HG03558 (cell line): Measurements from ENCODE around the gene WDFY4.

Source experiments
- ATAC-seq: cut with Tn5 transposase; IDR thresholded peaks from one replicate; pipeline ENCODE4 v1.9.1; 2021; ENCODE audit warnings: moderate number of reproducible peaks; ENCODE audit not compliant: unreplicated experiment; ENCODE audit errors: extremely low read depth

The WDFY4 gene

DNA sequence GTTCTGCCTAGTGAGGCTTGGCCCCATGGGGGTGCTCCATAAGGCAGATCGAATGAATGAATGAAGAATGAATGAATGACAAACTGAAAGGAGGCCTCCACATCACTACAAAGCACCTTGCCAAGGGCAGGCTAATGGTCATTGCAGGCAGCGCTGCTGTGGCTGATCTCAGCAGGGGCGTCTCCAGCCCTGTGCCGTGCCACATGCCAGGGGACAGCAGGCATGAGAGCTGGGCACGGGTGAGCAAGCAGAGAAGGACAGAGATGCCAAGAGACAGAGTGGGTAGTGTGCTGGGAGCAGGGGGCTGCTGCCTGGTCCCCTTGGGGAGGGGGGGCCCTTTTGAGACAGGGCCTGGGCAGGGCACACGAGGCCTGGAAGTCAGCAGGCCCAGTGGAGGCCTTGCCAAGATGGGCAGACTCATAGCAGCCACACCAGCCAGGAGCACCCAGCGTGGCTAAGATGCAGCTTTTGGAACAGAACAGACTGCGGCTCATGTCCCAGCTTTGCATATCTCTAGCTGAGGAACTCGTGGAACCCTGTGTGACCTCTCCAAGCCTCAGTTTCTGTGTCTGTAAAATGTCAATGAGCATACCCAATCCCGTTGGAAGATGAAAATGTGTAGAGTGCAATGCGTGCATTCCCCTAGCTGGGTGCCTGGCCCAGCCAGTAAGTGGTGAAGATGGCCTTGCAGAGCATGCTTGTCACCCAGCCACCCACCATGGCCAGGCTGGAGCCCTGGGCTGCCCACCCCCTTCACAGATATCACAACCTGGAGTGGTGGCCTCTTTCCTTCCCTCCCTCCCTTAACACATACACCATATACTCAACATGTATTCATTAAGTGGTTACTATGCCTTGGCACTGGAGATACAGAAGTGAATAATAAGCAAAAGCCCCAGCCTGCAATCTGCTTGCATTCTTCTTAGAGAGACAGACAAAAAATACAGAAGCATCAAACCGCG, 316.0 kb downstream of the WDFY4 start:
- ATAC-seq, result no peak

DNA sequence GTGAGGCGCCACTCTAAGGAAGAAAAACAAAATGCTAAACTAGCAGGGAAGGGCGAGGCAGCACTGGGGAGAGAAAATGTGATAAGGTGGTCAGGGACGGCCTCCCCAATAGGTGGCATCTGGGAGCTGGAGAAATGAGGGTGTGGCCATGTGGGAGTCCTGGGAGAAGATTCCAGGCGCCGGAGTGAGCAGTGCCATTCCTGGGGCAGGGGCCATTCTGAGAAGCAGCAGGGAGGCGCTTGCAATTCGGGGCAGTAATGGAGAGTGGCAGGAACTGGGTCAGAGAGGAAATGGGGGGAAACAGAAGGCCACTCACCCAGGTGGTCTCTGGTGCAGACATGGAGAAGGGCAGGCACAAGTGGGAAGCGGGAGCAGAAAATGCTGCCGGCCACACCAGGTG, 316.7 kb downstream of the WDFY4 start:
- no peak for ATAC-seq

DNA sequence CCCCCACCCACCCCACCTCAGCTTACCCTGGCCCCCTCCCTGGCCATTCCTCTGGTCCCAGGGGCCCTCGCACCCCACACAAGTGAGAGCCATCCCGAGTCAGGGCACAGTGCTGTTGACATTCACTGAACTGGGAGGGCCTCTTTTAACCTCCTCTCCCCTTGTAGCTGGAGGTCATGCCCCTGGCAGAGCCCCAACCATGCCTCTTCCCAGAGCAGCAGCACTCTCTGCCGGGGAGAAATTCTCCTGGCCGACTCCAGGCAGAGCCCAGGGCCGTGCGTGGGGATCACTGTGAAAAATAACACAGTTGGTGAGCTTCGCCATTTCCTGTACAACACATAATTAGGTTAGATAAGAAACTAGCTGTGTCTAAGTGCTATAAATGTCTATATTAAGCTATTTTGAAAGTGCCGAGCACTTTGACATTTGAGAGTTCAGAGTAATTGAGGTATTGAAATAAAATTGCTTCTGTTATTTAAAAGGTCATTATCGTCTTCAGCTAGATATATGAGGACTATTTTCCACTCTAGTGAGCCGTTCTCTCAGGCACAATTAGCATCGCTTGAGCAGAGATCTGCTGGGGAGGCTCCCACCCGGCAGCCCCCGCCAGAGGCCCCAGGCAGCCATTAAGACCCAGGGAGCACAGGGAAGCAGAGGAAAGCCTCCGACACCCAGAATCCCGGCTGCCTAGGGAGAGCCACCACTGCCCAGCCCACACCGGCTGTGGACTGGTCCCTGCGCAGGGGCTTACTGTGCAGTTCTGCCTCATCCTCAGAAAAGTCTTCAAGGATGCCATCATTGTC, 317.4 kb downstream of the WDFY4 start:
- no peak for ATAC-seq

DNA sequence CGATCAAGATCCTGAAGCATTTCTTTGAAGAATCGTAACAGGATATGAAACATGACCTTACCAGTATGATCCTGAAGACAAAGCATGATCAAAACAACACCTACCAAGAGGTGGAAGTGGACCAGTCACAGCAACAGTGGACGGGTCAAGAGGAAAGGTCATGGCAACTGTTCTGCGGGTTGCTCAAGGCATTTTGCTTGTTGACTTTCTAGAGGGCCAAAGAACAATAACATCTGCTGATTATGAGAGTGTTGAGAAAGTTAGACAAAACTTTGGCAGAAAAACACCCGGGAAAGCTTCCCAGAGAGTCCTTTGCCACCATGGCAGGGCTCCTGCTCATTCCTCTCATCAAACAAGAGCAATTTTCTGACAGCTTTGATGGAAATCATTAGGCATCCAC, 320.6 kb downstream of the WDFY4 start:
- ATAC-seq, result no peak

DNA sequence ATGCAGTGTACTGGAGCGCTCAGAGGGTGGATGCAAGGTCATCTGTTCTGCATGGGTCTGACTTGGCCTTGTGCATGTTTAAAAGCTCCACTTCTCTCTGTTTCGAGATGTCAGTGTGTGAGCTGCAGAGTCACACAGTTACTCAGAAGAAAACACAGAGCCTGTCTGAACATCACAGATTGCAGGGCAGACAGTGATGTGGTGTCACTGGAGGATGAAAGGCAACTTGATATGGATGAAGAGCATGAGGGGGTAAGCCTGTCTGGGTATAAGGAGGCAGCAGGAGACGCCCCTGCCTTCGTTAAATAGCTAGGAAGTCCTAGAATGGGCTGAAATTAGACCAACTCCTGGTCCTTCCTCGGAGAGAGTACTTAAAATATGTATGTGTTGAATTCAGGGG, 322.5 kb downstream of the WDFY4 start:
- no peak for ATAC-seq

DNA sequence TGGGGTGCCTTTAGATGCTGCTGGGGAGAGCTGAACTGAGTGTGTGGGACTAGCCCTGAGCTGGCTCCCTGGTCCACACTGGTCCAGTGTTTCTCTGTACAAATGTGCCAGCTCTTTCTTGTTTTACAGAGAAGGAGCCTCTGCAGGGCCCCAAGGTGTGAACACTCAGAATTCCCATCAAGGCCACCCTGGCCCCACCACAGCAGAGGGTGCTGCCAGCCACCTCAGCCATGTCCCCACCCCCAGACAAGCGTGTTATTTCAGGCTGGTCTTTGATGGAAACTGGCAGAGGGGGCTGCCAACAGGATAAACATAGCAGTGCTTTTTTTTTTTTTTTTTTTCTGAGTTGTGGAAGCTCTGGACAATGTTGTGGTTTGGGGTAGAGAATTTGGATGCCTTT, 323.4 kb downstream of the WDFY4 start:
- ATAC-seq, result no peak

DNA sequence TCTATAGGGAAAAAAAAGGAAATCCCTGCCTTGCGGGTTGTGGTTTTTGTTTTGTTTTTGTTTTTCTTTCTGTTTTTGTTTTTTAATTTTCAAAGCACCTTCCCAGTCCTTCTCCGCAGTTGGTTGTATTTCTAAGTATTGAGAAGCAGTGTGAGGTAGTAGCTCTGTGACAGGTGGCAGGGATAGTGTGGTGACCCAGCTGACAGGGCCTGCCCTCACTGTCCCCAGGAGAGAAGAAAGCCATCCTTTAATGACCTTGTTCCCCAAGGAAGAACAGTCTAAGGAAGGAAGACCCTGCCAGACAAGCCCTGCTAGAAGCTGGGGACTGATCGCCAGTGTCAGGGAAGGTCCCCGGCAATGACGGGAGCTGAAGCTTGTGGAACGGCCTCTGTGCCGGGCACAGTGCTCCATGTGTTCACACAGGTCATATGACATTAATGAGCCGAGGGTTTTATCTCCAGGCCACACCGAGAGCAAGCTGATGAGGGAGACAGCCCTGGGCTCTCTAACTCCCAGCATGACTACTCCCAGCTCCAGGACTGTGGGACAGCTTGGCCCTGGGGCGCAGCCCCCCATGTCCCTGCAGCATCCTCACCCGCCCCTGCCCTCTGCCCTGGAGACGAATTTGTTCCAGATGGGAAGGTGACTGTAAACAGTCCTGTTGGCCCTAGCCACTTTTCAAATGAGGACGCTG, 324.0 kb downstream of the WDFY4 start:
- ATAC-seq, result no peak

DNA sequence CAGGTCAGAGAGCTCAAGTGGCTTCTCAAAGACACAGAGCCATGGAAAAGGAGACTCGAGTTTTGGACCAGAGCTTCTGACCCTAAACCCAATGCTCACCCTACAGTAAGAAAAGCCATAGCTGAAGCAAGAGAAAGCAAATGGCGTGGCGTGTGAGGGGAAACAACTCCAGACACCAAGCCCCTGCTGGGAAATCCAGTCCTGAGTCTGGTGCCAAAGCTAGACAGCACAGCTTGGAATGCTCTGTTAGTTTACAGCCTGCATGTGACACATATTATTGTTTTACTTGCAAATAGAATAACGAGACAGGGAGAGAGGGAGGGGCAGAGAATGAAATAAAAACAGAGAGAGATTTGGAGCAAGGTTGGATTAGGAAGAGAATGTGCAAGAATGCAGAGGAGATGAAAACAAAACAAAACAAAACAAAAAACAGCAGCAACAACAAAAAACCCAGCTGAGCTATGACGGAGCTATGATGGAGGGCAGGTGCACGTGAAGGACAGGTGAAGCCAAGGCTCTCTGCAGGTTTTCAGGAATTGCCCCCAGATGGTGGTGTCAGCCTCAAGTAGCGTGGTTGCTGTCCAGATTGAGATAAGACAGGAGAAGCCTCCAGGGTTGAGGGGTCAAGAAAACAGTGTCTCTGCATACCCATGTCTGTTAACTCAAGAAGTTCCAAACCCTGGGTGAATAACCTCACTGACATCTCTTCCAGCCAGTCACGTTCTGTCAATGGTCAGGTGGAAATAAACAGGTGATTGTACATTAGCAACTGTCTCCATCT, 324.7 kb downstream of the WDFY4 start:
- no peak for ATAC-seq

DNA sequence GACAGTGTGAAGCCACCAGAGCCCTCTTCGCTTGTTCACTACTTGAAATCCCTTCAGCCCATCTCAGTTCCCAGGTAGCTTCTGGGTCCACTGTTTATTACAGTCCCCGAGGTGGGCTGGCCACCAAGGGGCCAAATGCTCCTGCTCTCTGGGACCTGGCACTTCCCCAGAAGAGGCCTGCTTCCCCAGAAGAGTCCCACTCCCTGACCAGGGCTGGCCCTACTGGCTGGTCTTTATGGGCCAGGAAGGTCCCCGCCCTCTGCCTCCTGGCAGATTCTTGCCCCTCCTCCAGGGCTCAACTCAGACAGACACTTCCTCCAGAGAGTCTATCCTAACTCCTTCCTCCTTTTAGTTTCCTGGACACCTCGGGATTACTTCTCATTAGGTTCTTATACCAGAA, 325.6 kb downstream of the WDFY4 start:
- ATAC-seq, result no peak

DNA sequence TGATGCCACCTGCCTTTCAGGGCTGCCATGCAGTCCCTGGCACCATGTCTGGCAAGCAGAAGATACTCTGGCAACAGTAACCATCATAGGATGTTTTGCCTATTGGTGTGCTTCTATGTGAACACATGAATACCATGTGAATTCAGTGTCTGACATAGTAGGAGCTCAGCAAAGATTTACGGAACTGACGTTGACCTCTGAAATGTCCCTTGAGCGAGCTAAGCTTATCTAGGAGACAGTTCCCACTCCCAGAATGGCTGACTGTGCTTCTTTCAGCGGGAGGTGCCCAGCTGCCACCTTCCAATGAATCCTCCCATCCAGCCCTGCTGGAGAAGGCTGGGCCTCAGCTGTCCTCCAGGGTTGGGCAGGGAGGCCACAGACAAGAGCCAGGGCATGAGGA, 326.2 kb downstream of the WDFY4 start:
- no peak for ATAC-seq

DNA sequence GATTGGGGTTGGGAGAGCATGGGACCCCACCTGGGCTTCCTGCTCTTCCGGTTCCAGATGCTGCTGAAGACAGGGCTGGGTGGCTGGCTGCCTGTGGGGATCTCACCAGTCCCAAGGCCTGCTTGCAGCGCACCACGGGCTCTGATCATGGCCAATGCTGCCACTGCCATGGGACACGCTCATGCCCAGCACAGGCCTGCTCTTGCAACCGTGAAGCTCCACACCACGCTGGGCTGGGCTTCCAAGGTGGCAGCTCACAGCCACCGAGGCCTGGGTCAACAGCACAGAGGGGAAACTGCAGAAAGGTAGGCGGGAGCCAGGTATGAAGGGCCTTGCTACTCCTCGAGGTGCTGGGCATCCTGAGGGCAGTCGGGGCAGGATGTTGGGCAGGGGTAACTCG, 327.1 kb downstream of the WDFY4 start:
- ATAC-seq, result no peak

DNA sequence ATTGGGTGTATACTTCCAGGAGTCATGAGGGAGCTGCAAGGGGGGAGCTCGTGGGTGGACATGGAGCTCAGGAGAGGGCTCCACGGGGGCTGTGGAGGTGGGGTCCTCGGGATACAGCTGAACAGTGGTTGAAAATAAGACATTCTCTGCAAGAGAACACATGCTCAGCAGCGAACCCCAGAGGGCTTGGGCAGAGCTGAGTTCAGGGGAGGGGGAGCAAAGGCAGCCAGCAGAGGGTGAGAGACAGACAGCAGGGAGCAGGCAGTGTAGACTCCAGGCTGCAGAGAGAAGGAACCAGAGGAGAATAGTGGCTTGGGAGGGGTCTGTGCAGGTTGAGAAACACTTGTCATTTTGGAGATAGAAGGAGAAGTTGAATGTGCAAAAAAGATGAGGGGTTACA, 327.9 kb downstream of the WDFY4 start:
- ATAC-seq, result no peak

DNA sequence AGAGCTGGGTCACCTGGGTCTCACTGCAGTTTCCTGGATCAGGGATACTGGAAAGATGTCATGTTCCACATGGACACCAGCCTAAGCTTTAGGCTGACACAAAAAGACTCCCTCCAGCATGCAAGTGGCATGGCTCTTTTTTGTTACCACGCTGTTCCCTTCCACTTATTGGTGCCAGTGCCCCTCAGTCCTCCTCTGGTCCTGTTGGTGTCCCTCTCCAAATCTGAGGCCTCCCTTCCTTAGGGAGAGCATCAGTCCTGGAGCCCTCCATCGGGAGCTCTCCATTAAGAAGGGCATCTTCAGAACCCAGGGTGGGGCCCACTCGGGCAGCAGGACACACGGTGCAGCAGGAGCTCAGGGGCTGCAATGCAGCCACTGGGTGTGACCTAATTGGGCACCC, 331.0 kb downstream of the WDFY4 start:
- ATAC-seq, result no peak

DNA sequence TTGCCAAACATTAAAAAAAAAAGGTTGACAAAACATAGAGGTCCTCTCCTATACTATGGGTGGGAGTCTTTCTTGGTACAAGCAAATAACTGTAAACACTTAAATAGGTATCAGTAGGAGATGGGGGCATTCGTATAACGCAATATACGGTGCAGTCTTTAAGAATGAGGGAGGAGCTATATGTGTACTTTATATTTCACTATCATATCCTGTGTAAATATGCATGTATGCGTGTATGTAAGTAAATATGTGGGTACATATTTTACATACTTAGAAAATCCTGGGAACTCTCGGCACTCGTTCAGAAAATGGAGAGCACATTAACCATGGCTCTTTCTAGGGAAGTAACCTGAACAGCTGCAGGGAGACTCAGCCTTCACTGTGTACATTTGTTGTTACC, 337.0 kb downstream of the WDFY4 start:
- no peak for ATAC-seq

DNA sequence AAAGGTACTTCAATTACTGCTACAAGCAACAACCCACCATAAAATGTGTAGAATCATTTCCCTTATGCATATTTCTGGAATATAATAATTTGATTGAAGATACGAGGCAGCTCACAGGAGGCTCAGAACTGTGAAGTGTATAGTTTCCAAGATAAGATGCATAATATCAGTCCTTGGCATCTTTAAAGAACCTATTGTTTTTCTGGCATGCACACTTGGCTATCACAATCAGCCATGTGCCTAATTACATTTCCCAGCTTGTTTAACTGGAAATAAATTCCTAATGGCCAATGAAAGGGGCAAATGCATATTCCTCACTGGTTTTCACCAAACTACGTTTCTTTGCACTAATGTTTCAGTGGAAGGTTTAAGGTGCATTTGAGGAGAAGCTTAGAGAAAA, 338.4 kb downstream of the WDFY4 start:
- ATAC-seq, result no peak

DNA sequence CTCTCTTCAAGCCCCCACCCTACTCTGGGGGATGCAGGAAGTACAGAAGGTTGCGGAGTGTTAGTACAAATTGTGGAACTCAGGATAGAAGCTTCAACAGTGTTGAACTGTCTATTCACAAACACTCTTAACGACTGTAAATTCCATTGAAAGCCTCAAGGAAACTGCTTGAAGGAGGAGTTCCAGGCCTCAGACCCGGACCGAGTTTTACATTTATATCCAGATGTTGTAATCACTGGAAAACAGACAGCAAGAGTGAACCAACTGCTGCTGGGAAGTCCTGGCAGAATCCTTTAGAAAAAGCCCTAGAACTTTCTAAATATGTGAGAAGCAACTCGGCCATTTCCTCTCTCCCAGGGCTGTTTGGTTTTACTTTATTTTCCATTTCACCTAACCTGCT, 339.1 kb downstream of the WDFY4 start:
- no peak for ATAC-seq

DNA sequence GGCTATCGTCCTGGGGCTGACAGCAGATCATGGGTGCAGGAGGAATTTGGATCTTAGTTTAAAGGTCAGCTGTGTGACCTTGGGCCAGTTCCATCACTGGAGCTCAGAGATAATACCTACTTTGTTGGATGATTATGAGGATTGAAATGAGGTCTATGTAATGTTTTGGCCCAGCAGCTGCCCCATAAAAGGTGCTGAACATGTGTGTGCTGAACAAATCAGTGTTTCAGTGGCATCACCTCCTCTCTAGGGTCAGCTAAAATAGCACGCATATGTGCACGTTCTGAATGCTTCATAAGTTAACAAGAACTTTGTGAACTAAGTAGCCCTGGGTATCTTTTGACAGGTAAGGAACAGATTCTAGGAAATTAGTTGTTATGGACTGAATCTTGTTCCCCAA, 339.8 kb downstream of the WDFY4 start:
- no peak for ATAC-seq

DNA sequence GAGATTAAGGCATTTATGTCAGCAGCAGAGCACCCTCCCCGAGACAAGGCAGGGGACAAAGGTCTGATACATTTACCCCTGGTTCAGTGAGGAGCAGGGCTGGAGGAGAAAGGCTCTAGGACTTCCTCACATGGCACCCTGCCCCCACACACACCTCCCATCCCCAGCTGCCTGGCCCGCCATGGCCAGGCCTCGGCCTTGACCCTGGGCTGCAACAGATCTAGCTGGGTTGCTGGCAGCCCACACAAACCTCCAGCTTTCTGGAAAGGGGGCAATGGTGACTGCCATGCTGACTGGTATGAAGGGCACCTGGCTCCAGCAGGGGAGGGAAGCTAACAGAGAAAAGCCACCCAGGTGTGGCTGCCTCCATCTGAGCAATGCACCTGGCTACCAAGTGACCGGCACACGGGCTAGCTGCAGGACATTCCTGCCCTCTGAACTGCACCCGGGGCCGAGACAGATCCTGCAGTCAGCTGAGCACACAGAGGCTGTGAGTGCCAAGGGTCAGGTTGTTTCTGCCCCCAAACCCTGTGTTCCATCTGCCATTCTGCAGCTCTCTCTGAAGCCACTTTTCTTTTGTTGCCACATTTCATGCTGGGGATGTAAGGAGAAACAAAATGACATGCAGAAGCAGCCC, 340.8 kb downstream of the WDFY4 start:
- ATAC-seq, result no peak

DNA sequence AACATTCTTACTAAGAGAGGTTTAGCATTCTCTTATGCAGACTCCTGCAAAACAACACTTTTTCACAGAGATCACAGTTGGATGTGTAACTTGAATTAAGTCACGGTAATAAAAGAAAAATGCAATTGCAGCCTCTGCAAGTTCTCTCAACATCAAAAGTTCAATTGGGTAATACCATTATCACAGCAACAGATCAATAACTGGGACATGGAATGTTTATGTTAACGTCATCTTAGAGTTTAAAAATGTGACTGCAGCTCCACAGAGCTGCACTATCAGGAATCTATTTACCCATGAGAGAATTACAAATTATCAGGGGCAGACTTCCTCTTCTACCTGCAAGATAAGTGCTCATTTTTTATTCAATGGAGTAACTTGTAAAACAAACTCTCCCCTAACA, 344.0 kb downstream of the WDFY4 start:
- no peak for ATAC-seq

DNA sequence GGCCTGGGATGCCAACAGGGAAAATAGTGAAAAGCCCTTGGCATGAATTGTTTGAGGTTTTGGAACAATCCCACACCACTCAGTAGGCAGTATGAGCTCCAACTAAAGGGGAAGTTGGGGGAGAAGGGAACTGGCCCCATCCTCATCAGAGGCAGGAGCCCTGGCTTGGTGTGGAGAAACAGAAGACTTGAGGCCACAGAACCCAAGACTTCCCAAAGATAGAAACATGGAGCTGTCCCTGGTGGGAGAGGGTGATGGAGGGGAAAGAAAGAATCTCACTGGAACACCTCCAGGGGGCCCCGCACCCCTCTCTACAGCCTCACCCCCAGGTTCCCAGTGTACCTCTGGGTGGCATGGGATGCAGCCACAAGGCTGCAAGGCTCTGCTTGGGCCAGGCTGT, 345.0 kb downstream of the WDFY4 start:
- no peak for ATAC-seq
